HL-60/S4 treated with retinoic acid at 250 ng/mL for 4 days and 3 days (cell line): ENCODE measurements around the gene FAAP20.

Experiments
- in situ Hi-C: fragments of 300-500 bp; cut with MboI; formaldehyde crosslinking; loops from 2 replicates; pipeline ENCODE4 v1.7.0; 2022; ENCODE audit warnings: low sequenced_read_pairs

FAAP20 gene

GRCh38 chr1:2197707-2198165 lies 3.2 kb upstream of the FAAP20 start:
- in situ Hi-C loops = loop anchor here (10.0 to 25.0 kb wide), 2 partner anchors 177 to 390 kb away; partner anchors contain the start of gene PRXL2B

GRCh38 chr1:2196901-2197638 lies 2.5 kb upstream of the FAAP20 start:
- in situ Hi-C loops = loop anchor here (10.0 to 25.0 kb wide), 2 partner anchors 178 to 390 kb away; partner anchors contain the start of gene PRXL2B

GRCh38 chr1:2195785-2196184 lies 1.2 kb upstream of the FAAP20 start:
- in situ Hi-C loops = loop anchor here (10.0 to 25.0 kb wide), 2 partner anchors 179 to 392 kb away; partner anchors contain the start of gene PRXL2B

GRCh38 chr1:2194898-2195673 lies 514 bp upstream of the FAAP20 start:
- in situ Hi-C loops = loop anchor here (10.0 to 25.0 kb wide), 2 partner anchors 180 to 392 kb away; partner anchors contain the start of gene PRXL2B

- in situ Hi-C loops = loop anchor here (10.0 to 25.0 kb wide), 2 partner anchors 181 to 394 kb away; partner anchors contain the start of gene PRXL2B
These were observed 874 bp downstream of the FAAP20 start for GRCh38 chr1:2193514-2194281.

GRCh38 chr1:2192031-2192995 lies 2.3 kb downstream of the FAAP20 start:
- in situ Hi-C loops = loop anchor here (10.0 to 25.0 kb wide), 2 partner anchors 182 to 395 kb away; partner anchors contain the start of gene PRXL2B

GRCh38 chr1:2190491-2190976 lies 4.0 kb downstream of the FAAP20 start:
- in situ Hi-C loops = loop anchor here (10.0 to 25.0 kb wide), 2 partner anchors 184 to 397 kb away; partner anchors contain the start of gene PRXL2B

- in situ Hi-C loops = loop anchor here (10.0 to 25.0 kb wide), 2 partner anchors 185 to 398 kb away; partner anchors contain the start of gene PRXL2B
These were observed 4.8 kb downstream of the FAAP20 start for GRCh38 chr1:2189459-2190425.

GRCh38 chr1:2188336-2188735 lies 6.2 kb downstream of the FAAP20 start:
- in situ Hi-C loops = loop anchor here (25.0 kb wide), 1 partner anchor 399 kb away; the partner anchor contains the start of gene PRXL2B

GRCh38 chr1:2187619-2188018 lies 7.0 kb downstream of the FAAP20 start:
- in situ Hi-C loops = loop anchor here (25.0 kb wide), 1 partner anchor 400 kb away; the partner anchor contains the start of gene PRXL2B

- in situ Hi-C loops = loop anchor here (25.0 kb wide), 1 partner anchor 400 kb away; the partner anchor contains the start of gene PRXL2B
These were observed 7.7 kb downstream of the FAAP20 start for GRCh38 chr1:2186901-2187300.

GRCh38 chr1:2185880-2186855 lies 8.4 kb downstream of the FAAP20 start:
- in situ Hi-C loops = loop anchor here (25.0 kb wide), 1 partner anchor 401 kb away; the partner anchor contains the start of gene PRXL2B

GRCh38 chr1:2184934-2185333 lies 9.6 kb downstream of the FAAP20 start:
- in situ Hi-C loops = loop anchor here (25.0 kb wide), 1 partner anchor 402 kb away; the partner anchor contains the start of gene PRXL2B

GRCh38 chr1:2184531-2184930 lies 10.0 kb downstream of the FAAP20 start:
- in situ Hi-C loops = loop anchor here (25.0 kb wide), 1 partner anchor 403 kb away; the partner anchor contains the start of gene PRXL2B

GRCh38 chr1:2183937-2184334 lies 10.6 kb downstream of the FAAP20 start:
- in situ Hi-C loops = loop anchor here (25.0 kb wide), 1 partner anchor 403 kb away; the partner anchor contains the start of gene PRXL2B

GRCh38 chr1:2182376-2182775 lies 12.2 kb downstream of the FAAP20 start:
- in situ Hi-C loops = loop anchor here (25.0 kb wide), 1 partner anchor 405 kb away; the partner anchor contains the start of gene PRXL2B
